HEK293T (cell line): ENCODE measurements around the gene TPP1.

Experiments used
- BHLHE40 ChIP-seq: fragments of 450-650 bp; IDR thresholded peaks from 2 replicates; pipeline ENCODE4 v1.6.1; 2016; ENCODE audit warnings: mild to moderate bottlenecking, moderate library complexity, borderline replicate concordance
- FOXM1 ChIP-seq: fragments of 450-650 bp; IDR thresholded peaks from 2 replicates; pipeline ENCODE4 v1.6.1; 2017; ENCODE audit warnings: mild to moderate bottlenecking, borderline replicate concordance
- SP1 ChIP-seq: fragments of 450-650 bp; IDR thresholded peaks from 2 replicates; pipeline ENCODE4 v1.6.1; 2017

- TF ChIP-seq SP1: no peak
- TF ChIP-seq FOXM1: no peak
- TF ChIP-seq BHLHE40: no peak
These were observed 48.4 kb downstream of the TPP1 start for GRCh38 chr11:6570691-6571427.
